ENCODE measurements around the gene SLC16A1.
A peak's percentile ranks its signal among the peaks of the same experiment; 100 is the strongest.
"Not testable (repeated sequence)": the region's sequence is repeated elsewhere in the genome, so short reads cannot be mapped to it uniquely, and the experiment has no call there.

The SLC16A1 gene

GRCh38 chr1:112955773-112956543, at the start of gene SLC16A1:
SLC16A1 (minus strand) TSS chr1:112956196; CDS start chr1:112929308, 26,888 bp downstream.
- DNase-seq = peak; percentile 90

- DNase-seq = no peak
Measured at GRCh38 chr1:113003751-113004690, 48.0 kb upstream of the SLC16A1 start.

DNA sequence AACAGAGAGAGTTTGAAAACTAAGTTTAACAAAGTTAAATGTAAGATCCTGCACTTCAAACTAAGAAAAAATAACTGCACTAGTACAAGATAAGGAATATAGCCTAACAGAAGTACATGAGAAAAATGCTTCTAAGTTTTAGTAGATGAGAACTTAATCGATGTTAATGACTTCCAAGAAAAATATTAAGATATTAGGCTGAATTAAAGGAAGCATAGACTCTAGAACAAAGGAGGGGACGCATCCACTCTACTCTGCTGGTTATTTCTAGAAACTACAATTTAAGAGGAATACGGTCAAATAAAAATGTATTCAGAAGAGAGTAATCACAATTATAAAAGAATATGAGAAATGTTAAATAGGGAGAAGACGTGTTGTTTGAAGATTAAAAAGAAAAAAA, 46.3 kb upstream of the SLC16A1 start:
- DNase-seq = no peak

GRCh38 chr1:112998592-112999235, 42.7 kb upstream of the SLC16A1 start:
- DNase-seq = peak; percentile 85

GRCh38 chr1:112997781-112998180, 41.8 kb upstream of the SLC16A1 start:
- no peak for DNase-seq

DNA sequence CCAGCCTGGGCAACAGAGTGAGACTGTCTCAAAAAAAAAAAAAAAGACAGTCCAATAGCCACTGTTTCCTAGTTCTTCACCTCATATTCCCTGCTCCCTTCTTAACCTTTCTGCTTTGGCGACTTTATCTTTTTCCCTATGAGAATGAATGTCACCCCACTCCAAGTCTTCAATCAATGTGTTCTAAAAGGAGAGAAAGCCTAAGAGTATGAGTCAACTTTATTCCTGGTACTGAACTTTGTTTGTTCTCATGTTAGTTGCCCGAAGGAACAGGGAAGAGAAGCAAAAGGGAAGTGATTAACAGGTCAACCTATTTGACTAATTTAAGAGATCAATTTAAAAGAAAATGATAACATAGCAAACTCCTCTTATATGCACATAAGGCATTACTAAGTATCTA, 39.9 kb upstream of the SLC16A1 start:
- no peak for DNase-seq

DNA sequence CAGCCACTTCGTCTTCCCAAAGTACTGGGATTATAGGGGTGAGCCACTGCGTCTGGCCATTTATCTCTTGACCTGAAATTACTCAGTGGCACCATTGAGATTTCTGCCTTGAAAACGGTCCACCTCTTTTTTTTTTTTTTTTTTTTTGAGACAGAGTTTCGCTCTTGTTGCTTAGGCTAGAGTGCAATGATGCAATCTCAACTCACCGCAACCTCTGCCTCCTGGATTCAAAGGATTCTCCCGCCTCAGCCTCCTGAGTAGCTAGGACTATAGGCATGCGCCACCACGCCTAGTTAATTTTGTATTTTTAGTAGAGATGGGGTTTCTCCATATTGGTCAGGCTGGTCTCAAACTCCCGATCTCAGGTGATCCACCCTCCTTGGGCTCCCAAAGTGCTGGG, 39.0 kb upstream of the SLC16A1 start:
- not testable (repeated sequence) for DNase-seq

DNA sequence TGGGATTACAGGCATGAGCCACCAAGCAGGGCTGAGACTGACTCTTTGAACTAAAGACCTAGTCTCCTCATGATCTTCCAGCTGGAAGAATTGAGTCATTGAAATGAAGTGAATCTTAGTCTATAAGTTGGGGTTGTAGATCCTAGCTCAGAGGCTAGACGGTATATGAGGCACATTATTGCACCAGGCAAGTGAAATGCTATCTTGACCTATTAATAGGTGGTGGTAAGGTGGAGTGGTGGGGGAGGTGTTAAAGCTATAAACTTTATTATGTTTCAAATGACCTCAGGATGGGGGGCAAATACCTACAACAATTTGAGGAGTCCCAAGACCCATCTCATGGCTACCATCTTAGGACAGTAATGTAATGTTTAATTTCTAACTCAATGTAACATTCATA, 36.8 kb upstream of the SLC16A1 start:
- DNase-seq = no peak

DNA sequence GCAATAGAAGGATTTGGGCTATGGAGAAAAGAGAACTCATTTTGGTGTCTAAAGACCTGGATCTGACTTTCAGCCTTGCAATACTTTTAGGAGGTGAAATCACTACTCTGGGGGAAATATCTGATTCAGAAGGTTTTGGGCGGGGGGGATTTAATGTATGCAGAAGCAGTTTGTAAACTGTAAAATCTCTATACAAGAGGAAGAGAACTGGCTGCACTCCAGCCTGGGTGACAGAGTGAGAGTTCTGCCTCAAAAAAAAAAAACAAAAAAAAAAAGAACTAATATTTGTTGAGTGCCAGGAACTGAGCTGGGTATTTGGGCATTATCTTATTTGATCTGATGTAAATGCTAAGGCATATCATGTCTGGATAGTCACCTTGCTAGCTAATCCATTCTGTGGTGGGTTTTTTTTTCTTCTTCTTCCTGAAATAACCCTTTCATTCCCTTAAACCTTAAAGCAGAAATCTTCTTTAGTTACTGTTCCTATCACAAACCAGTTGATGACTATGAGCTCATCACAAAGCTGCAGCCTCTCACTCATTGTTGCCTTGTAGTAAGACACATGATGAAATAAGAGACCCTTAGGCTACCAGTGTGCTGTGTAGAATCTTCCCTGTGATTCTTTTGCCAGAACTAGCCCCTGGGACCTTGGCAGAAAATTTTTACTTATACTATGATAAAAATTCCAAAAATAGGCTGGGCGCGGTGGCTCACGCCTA, 35.6 kb upstream of the SLC16A1 start:
- no peak for DNase-seq

DNA sequence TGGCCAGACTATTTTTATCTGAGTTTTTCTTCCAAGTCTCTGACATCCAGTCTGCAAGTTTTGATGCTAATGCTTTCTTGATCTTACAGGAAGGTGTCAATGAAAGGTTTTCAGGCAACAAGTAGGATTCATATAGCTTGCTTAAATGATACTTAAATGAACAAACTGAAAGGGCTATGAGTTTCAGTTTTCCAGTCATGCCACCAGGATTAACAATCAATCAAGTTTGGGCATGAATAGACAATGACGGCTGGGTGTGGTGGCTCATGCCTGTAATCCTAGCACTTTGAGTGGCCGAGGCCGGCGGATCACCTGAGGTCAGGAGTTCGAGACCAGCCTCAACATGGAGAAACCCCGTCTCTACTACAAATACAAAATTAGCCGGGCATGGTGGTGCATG, 34.3 kb upstream of the SLC16A1 start:
- no peak for DNase-seq

- no peak for DNase-seq
Measured at GRCh38 chr1:112988367-112988766, 32.4 kb upstream of the SLC16A1 start.

DNA sequence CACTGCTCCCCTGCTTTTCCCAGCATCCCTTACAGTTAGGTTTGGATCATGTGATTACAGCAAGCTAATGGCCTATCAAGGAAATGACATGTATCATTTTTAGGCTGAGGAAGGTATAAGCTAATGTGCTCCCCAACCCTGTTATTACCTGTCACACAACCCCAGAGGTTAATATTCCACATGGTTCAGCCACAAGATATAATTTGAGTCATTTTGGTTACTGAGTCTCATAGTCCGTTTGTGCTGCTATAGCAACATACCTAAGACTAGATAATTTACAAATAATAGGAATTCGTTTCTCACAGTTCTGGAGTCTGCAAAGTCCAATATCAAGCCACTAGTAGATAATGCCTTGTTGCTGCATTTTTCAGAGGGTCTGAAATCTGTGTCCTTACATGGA, 29.1 kb upstream of the SLC16A1 start:
- no peak for DNase-seq

DNA sequence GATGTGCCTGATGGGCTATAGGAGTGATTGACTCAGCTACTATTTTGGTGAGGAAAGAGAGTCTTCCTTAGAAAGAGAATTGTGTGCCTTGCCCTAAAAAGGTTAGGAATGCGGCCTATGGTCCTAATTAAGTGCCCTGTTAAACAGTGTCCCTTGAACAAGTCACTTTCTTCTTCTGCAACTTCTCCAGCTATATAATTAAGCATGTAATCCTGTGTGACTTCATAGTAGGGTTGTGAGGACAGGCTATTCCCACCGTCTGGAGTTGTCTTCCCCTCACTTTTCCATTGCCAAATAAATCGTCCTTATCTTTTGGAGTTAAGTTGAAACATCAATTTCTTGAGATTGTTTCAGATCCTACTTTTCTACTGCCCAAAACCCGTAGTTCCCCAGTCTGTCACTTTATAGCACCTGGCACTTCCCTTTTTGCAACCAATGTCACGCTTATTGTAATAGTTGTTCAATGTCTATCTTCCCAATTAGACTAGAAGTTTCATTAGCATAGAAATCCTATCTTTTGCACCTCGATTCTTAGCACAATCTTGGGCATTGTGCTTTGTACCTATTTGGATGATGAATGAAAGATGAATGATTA, 27.6 kb upstream of the SLC16A1 start:
- DNase-seq = no peak

- no peak for DNase-seq
Measured at GRCh38 chr1:112982853-112983536, 27.0 kb upstream of the SLC16A1 start.

DNA sequence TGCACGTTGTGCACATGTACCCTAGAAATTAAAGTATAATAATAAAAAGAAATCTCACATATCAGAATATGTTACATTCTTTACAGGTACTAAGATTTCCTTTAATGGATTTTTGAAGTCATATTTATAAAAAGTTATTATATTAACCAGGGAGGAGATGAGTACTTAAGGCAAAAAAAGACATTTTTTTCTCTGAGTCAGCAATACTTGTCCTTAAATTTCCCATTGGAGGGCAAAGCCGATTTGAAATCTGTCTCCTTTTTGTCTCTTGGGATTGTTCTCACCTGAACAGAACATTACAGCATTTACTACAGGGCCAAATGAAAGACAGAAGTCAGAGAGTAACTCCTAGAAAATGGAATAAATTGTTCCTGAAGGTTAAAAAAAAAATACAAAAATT, 26.3 kb upstream of the SLC16A1 start:
- DNase-seq = no peak

- not testable (repeated sequence) for DNase-seq
Measured at GRCh38 chr1:112981834-112982233, 25.8 kb upstream of the SLC16A1 start.

DNA sequence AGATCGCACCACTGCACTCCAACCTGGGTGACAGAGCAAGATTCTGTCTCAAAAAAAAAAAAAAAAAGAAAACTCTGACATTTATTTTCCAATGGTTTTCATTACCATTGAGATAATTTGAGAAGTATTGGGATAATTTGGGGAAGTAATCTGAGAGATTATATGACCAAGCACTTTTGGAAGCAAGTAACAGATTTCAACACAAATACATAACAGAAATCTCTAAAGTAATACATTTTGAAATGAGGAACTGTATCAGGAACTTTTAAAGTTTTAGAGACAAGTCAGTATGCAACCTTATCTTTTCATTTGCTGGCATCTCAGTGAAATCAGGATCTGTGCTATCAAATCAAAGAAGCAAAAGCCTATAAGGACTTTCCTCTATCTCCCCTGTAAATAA, 25.4 kb upstream of the SLC16A1 start:
- no peak for DNase-seq

- DNase-seq = no peak
Measured at GRCh38 chr1:112975336-112975735, 19.3 kb upstream of the SLC16A1 start.

DNA sequence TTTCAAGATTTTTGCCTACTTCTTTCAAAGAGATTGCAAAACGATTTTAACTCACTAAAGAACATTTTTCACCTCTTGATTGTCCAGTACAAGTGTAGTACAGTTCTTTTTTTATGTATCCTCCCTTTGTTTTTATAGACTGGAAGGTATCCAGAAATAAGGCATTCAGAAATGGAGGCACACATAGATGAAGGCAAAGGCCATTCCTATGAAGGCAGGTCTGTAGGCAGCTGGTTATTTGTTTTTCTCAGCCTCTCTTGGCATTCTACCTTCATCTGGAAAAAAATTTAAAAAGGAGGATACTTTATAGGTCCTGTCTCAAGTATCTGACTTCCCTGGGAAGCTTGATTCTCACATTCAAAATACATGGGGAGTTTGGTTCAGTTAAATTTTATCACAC, 18.6 kb upstream of the SLC16A1 start:
- DNase-seq = no peak

DNA sequence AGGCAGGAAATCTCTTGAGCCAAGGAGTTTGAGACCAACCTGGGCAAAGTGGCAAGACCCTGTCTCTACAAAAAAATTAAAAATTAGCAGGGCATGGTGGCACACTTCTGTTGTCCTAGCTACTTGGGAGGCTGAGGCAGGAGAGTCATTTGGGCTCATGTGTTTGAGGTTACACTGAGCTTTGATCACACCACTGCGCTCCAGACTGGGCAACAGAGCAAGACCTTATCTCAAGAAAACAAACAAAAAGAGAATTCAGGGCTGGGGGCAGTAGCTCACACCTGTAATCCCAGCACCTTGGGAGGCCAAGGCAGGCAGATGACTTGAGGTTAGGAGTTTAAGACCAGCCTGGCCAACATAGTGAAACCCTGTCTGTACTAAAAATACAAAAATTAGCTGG, 17.8 kb upstream of the SLC16A1 start:
- no peak for DNase-seq

- DNase-seq = no peak
Measured at GRCh38 chr1:112971006-112971405, 15.0 kb upstream of the SLC16A1 start.

GRCh38 chr1:112964347-112964746, 8.4 kb upstream of the SLC16A1 start:
- no peak for DNase-seq
